Measurements from ENCODE around the gene OR8B4. TPM values are rescaled to one million over a fixed set of nuclear protein-coding genes. Genes with fewer than 3 reads are reported as not detected.
"Not testable (repeated sequence)": the region's sequence is repeated elsewhere in the genome, so short reads cannot be mapped to it uniquely, and the experiment has no call there.

Gene OR8B4, protein sequence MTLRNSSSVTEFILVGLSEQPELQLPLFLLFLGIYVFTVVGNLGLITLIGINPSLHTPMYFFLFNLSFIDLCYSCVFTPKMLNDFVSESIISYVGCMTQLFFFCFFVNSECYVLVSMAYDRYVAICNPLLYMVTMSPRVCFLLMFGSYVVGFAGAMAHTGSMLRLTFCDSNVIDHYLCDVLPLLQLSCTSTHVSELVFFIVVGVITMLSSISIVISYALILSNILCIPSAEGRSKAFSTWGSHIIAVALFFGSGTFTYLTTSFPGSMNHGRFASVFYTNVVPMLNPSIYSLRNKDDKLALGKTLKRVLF
- not detected for total RNA-seq

DNA sequence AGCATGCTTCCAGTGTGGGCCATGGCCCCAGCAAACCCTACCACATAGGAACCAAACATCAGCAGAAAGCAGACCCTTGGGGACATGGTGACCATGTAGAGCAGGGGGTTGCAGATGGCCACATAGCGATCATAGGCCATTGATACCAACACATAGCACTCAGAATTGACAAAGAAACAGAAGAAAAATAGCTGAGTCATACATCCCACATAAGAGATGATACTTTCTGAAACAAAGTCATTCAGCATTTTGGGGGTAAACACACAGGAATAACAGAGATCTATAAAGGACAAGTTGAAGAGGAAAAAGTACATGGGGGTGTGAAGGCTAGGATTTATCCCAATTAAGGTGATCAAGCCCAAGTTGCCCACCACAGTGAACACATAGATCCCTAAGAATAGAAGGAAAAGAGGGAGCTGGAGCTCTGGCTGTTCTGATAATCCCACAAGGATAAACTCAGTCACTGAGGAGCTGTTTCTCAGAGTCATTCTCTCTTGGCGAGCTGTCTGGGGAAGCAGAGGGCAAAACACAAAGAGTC is at the start of gene OR8B4:
TSS of gene OR8B4 (minus strand) at position 488 of the 538 bp plus-strand sequence. CDS start at position 488, 0 bp downstream.
- ATAC-seq (replicated peaks): no peak
- Mint-ChIP-seq H3K27me3 (peaks cover 9% of the 10 kb centered on the region), H3K36me3 (ENCODE audit: low read depth) (no peaks in the 10 kb centered on the region), H3K9me3 (peaks cover 1% of the 10 kb centered on the region), H3K4me1 (no peaks in the 10 kb centered on the region), H3K4me3 (no peak within 1 kb of the TSS), H3K27ac (no peak within 1 kb of the TSS)

DNA sequence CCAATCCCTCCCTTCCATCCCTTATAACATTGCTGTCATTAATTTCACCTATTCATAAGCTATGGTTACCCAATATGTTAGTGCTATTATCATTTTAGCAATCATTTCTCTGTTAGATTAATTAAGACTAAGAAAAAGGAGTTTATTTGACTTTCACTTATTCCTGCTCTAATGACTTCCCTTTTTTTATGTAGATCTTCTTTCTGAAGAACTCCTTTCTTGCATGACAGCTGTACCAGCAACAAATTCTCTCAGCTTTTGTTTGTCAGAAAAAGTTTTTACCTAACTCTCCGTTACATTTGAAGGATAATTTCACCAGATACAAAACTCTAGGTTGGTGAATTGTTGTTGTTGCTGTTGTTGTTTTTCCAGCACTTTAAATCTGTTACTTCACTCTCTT is 49.4 kb upstream of the OR8B4 start:
- peaks cover 4% of the 10 kb centered on the region for H3K9me3 Mint-ChIP-seq
- H3K27ac Mint-ChIP-seq: no peak overlapping the region
- ATAC-seq (replicated peaks): no peak
- no peaks in the 10 kb centered on the region for H3K36me3 Mint-ChIP-seq (ENCODE audit: low read depth)
- peaks cover 14% of the 10 kb centered on the region for H3K27me3 Mint-ChIP-seq
- H3K4me3 Mint-ChIP-seq: no peak overlapping the region
- no peaks in the 10 kb centered on the region for H3K4me1 Mint-ChIP-seq

DNA sequence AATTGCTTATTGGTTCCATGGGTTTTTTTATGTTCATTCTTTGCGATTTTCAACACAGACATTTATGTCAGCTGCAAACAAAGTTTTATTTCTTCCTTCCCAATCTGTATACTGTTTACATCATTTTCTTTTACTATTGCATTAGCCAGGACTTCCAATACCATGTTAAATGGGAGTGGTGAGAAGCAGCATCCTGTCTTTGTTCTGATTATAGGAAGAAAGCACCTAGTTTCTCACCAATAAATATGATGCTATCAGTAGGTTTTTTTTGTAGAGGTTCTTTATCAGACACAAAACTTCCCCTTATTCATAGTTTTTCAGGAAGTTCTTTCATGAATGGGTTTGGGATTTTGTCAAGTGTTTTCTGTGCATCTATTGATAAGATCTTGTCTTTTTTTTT is 48.8 kb upstream of the OR8B4 start:
- peaks cover 13% of the 10 kb centered on the region for H3K27me3 Mint-ChIP-seq
- no peak for ATAC-seq (replicated peaks)
- H3K4me3 Mint-ChIP-seq: no peak overlapping the region
- no peaks in the 10 kb centered on the region for H3K4me1 Mint-ChIP-seq
- peaks cover 4% of the 10 kb centered on the region for H3K9me3 Mint-ChIP-seq
- no peak overlapping the region for H3K27ac Mint-ChIP-seq
- H3K36me3 Mint-ChIP-seq (ENCODE audit: low read depth): no peaks in the 10 kb centered on the region

DNA sequence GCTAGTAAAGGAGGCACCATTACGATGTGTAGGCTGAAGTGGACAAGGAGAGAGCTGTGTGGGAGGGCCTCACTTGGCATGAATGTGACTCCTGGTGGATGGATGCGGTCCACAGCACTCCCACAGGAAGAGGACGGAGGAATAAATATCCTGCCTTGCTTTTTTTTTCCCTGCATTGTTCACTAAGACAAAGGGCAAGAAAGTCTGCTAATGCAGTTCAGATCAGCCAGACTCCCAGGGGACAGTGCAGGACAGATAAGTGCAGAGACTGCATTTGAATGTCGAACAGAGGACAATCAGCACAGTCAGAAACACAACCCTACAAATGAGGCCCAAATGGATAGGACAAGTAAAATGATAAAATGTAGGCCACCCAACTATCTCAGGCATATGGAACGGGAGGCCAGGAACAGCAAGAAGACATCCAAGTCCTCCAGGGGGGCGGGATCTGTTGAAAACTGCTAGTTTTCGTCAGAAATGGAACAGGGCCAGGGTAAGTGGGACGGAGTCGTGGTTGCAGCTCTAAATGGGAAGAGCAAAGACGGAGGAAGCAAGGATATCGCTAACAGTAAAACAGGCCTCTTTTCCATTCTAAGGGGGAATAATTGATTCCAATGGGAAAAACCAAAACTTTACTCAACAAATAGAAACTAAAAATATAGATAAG is 46.0 kb upstream of the OR8B4 start:
- Mint-ChIP-seq H3K4me1 (no peaks in the 10 kb centered on the region), H3K36me3 (ENCODE audit: low read depth) (no peaks in the 10 kb centered on the region), H3K9me3 (peaks cover 4% of the 10 kb centered on the region), H3K27ac (no peak overlapping the region), H3K4me3 (no peak overlapping the region), H3K27me3 (peaks cover 10% of the 10 kb centered on the region)
- ATAC-seq (replicated peaks): no peak

DNA sequence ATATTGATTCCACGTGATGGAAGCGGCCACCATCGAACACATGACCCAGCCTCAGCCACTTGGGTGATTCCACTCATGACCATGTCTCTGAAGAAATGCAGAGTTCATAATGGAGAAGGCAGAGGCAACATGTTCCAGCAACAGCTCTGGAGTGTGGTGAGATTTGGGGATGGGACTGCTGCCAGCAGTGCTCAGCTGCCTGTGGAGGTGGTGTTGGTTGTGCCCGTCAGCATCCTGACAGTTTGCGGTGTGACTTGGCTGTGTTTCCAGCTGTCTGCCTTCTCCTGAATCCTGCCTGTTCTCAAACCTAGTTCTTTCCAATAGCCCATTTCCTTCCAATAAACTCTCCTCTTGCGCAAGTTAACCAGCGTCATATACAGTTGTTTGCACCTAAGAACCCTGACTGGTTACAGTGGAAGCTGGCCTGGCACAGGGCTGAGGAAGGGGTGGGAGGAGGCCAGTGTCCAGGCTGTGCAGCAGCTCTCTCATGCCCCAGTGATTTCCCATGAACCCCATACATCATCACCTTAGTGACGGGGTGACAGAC is 42.8 kb upstream of the OR8B4 start:
- Mint-ChIP-seq H3K27me3 (peaks cover 3% of the 10 kb centered on the region), H3K4me3 (no peak overlapping the region), H3K27ac (no peak overlapping the region), H3K9me3 (peaks cover 4% of the 10 kb centered on the region), H3K36me3 (ENCODE audit: low read depth) (no peaks in the 10 kb centered on the region), H3K4me1 (no peaks in the 10 kb centered on the region)
- ATAC-seq (replicated peaks): no peak

DNA sequence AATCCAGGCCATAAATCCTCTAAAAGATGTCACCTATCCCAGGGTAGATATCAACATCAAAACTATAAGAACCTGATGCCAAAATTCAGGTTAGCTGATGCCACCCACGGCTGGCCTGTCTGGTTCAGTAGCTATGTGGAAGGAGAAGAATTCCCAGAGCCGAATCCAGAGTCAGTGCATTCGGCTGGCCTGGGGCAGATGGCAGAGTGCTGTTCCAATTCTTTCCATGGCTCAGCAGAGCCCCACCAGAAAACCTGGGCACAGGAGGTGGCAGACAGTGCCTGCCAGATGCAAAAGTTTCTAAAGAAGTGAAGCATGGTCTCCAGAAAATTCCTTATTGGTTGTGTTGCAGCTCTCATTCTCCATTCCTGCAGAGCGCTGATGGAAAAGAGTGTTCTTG is 40.7 kb upstream of the OR8B4 start:
- Mint-ChIP-seq H3K27me3 (peaks cover 3% of the 10 kb centered on the region), H3K4me3 (no peak overlapping the region), H3K36me3 (ENCODE audit: low read depth) (no peaks in the 10 kb centered on the region), H3K27ac (no peak overlapping the region), H3K9me3 (no peaks in the 10 kb centered on the region), H3K4me1 (no peaks in the 10 kb centered on the region)
- ATAC-seq (replicated peaks): no peak

DNA sequence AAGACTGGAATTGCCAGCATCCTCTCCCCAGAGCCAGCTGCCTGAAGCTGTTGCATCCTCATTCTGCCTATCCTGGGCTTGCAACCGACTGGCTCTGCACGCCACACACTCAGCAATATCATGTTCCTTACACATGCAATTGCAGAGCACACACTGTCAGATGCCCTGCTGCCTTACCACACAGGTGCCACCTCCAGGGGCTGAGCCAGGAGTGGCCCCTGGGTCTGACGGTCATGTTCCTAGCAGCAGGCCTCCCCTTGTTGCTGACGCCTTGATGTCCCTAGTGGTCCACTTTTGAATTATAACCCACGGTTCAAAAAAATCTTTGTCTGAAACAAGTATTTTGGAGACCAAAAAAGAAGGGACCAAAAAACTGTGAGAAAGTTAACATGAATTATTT is 39.3 kb upstream of the OR8B4 start:
- Mint-ChIP-seq H3K9me3 (no peaks in the 10 kb centered on the region), H3K36me3 (ENCODE audit: low read depth) (no peaks in the 10 kb centered on the region), H3K27ac (no peak overlapping the region), H3K27me3 (peaks cover 3% of the 10 kb centered on the region), H3K4me3 (no peak overlapping the region), H3K4me1 (no peaks in the 10 kb centered on the region)
- ATAC-seq (replicated peaks): no peak

DNA sequence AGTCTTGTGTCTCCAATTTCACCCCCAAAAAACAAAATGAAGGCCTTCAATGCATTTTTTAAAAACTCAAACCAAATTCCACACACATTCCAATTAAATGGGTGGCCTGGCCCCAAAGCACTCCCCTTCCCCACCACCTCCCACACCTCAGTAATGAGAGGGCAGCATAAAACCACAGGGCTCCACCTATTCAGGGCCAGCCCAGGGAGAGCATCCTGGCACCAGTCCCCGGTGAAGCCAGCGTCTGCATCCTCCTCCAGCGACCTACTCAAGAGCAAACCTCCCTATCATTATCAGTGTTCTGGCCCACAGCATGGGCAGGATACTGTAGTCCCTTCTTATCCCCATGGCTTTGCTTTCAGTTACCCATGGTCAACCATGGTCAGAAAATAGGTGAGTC is 38.7 kb upstream of the OR8B4 start:
- H3K27ac Mint-ChIP-seq: no peak overlapping the region
- H3K4me3 Mint-ChIP-seq: no peak overlapping the region
- no peaks in the 10 kb centered on the region for H3K4me1 Mint-ChIP-seq
- H3K27me3 Mint-ChIP-seq: peaks cover 5% of the 10 kb centered on the region
- no peak for ATAC-seq (replicated peaks)
- no peaks in the 10 kb centered on the region for H3K36me3 Mint-ChIP-seq (ENCODE audit: low read depth)
- H3K9me3 Mint-ChIP-seq: no peaks in the 10 kb centered on the region

DNA sequence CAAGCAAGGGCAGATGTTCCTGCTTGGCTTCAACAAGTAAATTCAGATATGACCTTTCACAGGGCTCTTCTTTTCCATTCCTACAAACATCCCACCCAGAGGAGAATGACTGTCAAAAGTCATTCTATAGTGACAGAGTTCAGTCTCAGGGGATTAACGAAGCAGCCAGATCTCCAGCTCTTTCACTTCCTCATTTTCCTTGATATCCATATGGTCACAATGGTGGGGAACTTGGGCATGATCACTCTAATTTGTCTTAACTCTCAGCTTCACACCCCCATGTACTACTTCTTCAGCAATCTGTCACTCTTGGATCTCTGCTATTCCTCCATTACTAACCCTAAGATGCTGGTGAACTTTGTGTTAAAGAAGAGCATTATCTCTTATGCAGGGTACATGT is 35.8 kb upstream of the OR8B4 start:
- Mint-ChIP-seq H3K4me1 (no peaks in the 10 kb centered on the region), H3K4me3 (no peak overlapping the region), H3K27me3 (peaks cover 8% of the 10 kb centered on the region), H3K27ac (no peak overlapping the region), H3K9me3 (no peaks in the 10 kb centered on the region), H3K36me3 (ENCODE audit: low read depth) (no peaks in the 10 kb centered on the region)
- no peak for ATAC-seq (replicated peaks)

DNA sequence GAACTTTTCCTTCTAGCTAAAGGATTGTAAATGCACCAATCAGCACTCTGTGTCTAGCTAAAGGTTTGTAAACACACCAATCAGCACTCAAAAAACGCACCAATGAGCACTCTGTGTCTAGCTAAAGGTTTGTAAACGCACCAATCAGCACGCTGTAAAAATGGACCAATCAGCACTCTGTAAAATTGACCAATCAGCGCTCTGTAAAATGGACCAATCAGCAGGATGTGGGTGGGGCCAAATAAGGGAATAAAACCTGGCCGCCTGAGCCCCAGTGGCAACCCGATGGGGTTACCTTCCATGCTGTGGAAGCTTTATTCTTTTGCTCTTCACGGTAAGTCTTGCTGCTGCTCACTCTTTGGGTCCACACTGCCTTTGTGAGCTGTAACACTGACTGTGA is 34.7 kb upstream of the OR8B4 start:
- H3K27ac Mint-ChIP-seq; H3K9me3 Mint-ChIP-seq; H3K4me1 Mint-ChIP-seq; H3K4me3 Mint-ChIP-seq; H3K36me3 Mint-ChIP-seq (ENCODE audit: low read depth); ATAC-seq (replicated peaks); H3K27me3 Mint-ChIP-seq: not testable (repeated sequence)

DNA sequence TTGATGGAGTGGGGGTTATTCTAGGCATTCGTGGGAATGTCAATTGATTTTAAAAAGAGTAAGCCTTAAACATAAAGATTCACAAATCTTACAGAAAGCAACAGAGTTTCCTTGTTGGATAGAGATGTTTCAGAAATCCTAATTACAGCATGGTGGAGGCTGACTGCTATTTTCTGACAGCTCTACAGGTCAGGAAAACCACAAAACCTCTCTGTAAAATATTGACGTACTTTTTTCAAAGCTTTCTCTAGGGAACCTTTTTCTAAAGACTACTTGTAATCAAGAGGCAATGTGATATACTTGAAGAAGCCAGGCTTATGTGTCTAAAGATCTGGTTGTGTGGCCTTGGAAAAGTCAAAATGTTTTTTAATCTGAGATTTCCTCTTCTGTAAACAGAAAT is 29.9 kb upstream of the OR8B4 start:
- no peak for ATAC-seq (replicated peaks)
- H3K36me3 Mint-ChIP-seq (ENCODE audit: low read depth): no peaks in the 10 kb centered on the region

DNA sequence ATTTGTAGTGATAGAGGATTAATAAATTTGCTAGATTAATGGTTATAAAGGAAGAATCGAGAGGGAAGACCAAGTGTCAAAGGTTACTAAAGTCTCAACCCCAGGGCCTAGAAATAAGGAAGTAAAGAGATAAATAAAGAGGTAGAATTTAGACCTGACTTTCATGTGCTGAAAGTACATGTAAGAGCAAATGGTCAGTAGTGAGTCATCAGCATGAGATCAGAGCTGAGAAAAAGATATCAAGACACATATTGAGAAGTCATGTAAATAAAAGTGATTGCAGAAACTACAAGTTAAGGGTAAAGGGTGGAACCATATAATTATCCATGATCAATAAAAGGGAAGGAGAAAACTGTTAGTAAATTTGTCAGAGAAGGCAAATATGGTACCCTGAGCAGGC is 22.2 kb upstream of the OR8B4 start:
- no peak for ATAC-seq (replicated peaks)
- H3K36me3 Mint-ChIP-seq (ENCODE audit: low read depth): no peaks in the 10 kb centered on the region
- no peaks in the 10 kb centered on the region for H3K4me1 Mint-ChIP-seq
- H3K27me3 Mint-ChIP-seq: peaks cover 12% of the 10 kb centered on the region
- no peak overlapping the region for H3K27ac Mint-ChIP-seq
- H3K9me3 Mint-ChIP-seq: peaks cover 4% of the 10 kb centered on the region
- no peak overlapping the region for H3K4me3 Mint-ChIP-seq

More for the DNA sequence above, 29.9 kb upstream of the OR8B4 start:
- H3K27ac Mint-ChIP-seq: no peak overlapping the region
- H3K4me1 Mint-ChIP-seq: no peaks in the 10 kb centered on the region
- H3K9me3 Mint-ChIP-seq: no peaks in the 10 kb centered on the region
- peaks cover 8% of the 10 kb centered on the region for H3K27me3 Mint-ChIP-seq
- H3K4me3 Mint-ChIP-seq: no peak overlapping the region

DNA sequence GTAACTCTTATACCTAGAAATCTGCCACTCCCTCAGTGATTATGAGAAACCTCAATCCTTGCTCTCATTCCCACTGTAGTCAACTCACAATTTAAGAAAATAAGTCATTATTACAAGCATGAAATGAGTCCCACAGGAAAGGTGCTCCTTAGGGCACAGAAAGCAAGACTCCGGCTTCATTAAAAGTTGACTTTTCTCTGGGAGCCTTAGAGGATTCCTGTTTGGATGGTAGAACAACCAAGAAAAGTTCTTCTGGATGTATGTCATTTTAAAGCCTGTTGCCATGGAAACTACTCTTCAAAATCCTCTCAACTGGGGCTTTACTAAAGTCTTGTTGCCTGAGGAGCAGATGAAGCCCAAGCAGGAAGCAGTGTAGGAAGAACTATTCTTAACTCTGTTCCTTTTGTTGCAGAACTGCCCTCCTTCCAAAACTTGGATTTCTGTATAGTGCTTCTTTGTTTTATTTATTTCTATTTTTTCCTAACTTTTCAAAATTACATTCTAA is 21.0 kb upstream of the OR8B4 start, which contains the start of gene OR8B8:
TSS of gene OR8B8 (minus strand) at position 51 of the 505 bp plus-strand sequence. CDS start 4,611 bp downstream, outside the sequence.
- H3K36me3 Mint-ChIP-seq (ENCODE audit: low read depth): no peaks in the 10 kb centered on the region
- no peak within 1 kb of the TSS for H3K27ac Mint-ChIP-seq
- peaks cover 4% of the 10 kb centered on the region for H3K9me3 Mint-ChIP-seq
- H3K4me3 Mint-ChIP-seq: no peak within 1 kb of the TSS
- no peaks in the 10 kb centered on the region for H3K4me1 Mint-ChIP-seq
- H3K27me3 Mint-ChIP-seq: peaks cover 12% of the 10 kb centered on the region
- ATAC-seq (replicated peaks): no peak

DNA sequence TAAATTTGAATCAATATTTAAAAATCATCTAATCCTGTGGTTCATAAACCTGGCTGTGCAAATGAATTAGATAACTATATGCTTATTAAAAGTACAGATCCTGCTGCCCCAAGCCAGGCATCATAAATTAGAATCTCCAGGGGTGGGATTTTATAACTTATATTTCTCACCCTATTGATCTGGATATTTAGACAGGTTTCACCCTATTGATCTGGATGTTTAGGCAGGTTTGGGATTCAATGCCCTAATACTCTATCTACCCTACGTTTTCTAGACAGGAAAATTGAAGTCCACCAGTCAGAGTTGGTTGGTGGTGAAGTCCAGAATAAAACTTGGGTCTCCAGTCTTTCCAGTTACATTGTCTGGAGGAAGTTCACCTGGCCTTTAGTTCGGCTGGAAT is 18.2 kb upstream of the OR8B4 start:
- Mint-ChIP-seq H3K27ac (no peak overlapping the region), H3K27me3 (peaks cover 16% of the 10 kb centered on the region), H3K36me3 (ENCODE audit: low read depth) (no peaks in the 10 kb centered on the region), H3K9me3 (peaks cover 4% of the 10 kb centered on the region), H3K4me1 (no peaks in the 10 kb centered on the region), H3K4me3 (no peak overlapping the region)
- no peak for ATAC-seq (replicated peaks)

DNA sequence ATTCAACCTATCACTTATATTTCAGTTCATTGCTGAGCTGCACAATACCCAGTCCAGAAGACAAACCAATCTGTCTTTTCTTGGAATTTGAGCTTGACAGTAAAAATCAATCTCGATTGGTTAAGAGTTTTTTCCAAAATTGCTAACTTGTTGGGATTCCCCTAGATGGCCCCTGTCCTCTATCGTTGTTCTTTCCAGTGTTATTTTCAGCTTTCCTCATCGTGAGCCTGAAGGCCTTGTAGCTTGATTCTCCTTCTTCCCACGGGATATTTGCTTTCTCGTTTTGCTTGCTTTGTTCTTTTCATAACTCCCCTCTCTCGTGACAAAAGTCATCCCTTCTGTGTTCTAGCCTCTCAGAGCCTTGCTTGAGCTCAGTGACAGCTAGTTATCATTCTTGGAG is 17.8 kb upstream of the OR8B4 start:
- no peaks in the 10 kb centered on the region for H3K36me3 Mint-ChIP-seq (ENCODE audit: low read depth)
- peaks cover 16% of the 10 kb centered on the region for H3K27me3 Mint-ChIP-seq
- no peaks in the 10 kb centered on the region for H3K4me1 Mint-ChIP-seq
- no peak overlapping the region for H3K4me3 Mint-ChIP-seq
- H3K27ac Mint-ChIP-seq: no peak overlapping the region
- peaks cover 4% of the 10 kb centered on the region for H3K9me3 Mint-ChIP-seq
- ATAC-seq (replicated peaks): no peak
